H9 (cell line): ENCODE data around the gene ZFAND3. TPM values are rescaled to one million over a fixed set of nuclear protein-coding genes. Genes with fewer than 3 reads are reported as not detected.

ENCODE experiments used
- DNase-seq: peaks from one replicate; pipeline ENCODE4 v3.0.0-alpha.2; 2017
- H2AFZ ChIP-seq: one replicate; pipeline ENCODE4 v1.6.1; 2013; ENCODE audit warnings: mild to moderate bottlenecking, low read length, control low read depth, moderate library complexity
- H2AK5ac ChIP-seq: 2 replicates; pipeline ENCODE4 v1.6.1; 2013; ENCODE audit warnings: low read length, control low read depth, mixed read lengths; ENCODE audit not compliant: insufficient read length
- H2BK120ac ChIP-seq: one replicate; pipeline ENCODE4 v1.6.1; 2013; ENCODE audit warnings: low read depth, mild to moderate bottlenecking, low read length, control low read depth, inconsistent platforms; ENCODE audit not compliant: poor library complexity, severe bottlenecking
- H2BK12ac ChIP-seq: 2 replicates; pipeline ENCODE4 v1.6.1; 2013; ENCODE audit warnings: low read length, control low read depth, mixed read lengths, low read depth; ENCODE audit not compliant: insufficient read length
- H2BK15ac ChIP-seq: 2 replicates; pipeline ENCODE4 v1.6.1; 2013; ENCODE audit warnings: low read depth, low read length, control low read depth
- H2BK20ac ChIP-seq: one replicate; pipeline ENCODE4 v1.6.1; 2013; ENCODE audit warnings: low read depth, mild to moderate bottlenecking, low read length, control low read depth, inconsistent platforms; ENCODE audit not compliant: poor library complexity, severe bottlenecking
- H2BK5ac ChIP-seq: 2 replicates; pipeline ENCODE4 v1.6.1; 2013; ENCODE audit warnings: low read length, control low read depth, mixed read lengths; ENCODE audit not compliant: insufficient read length
- H3K14ac ChIP-seq: 2 replicates; pipeline ENCODE4 v1.6.1; 2013; ENCODE audit warnings: low read length, control low read depth; ENCODE audit not compliant: insufficient read depth
- H3K18ac ChIP-seq: 2 replicates; pipeline ENCODE4 v1.6.1; 2013; ENCODE audit warnings: low read depth, mild to moderate bottlenecking, mixed read lengths, low read length, control low read depth; ENCODE audit not compliant: insufficient read length
- H3K23ac ChIP-seq: 2 replicates; pipeline ENCODE4 v1.6.1; 2013; ENCODE audit warnings: low read length, control low read depth, mixed read lengths, low read depth; ENCODE audit not compliant: insufficient read length
- H3K23me2 ChIP-seq: 2 replicates; pipeline ENCODE4 v1.6.1; 2013; ENCODE audit warnings: low read depth, mild to moderate bottlenecking, mixed read lengths, low read length, control low read depth; ENCODE audit not compliant: insufficient read length, poor library complexity, severe bottlenecking
- H3K27ac ChIP-seq: 2 replicates; pipeline ENCODE4 v1.5.1; 2013; ENCODE audit warnings: low read length, control low read depth, mixed read lengths, low read depth; ENCODE audit not compliant: insufficient read length
- H3K27me3 ChIP-seq: 2 replicates; pipeline ENCODE4 v1.6.1; 2013; ENCODE audit warnings: low read length, control low read depth, inconsistent platforms; ENCODE audit not compliant: insufficient read depth
- H3K4ac ChIP-seq: 2 replicates; pipeline ENCODE4 v1.6.1; 2013; ENCODE audit warnings: low read depth, mild to moderate bottlenecking, control low read depth, inconsistent platforms, low read length, moderate library complexity
- H3K4me1 ChIP-seq: 2 replicates; pipeline ENCODE4 v1.6.1; 2013; ENCODE audit warnings: low read length, control low read depth, inconsistent platforms; ENCODE audit not compliant: insufficient read depth
- H3K4me2 ChIP-seq: 2 replicates; pipeline ENCODE4 v1.6.1; 2013; ENCODE audit warnings: low read length, control low read depth, mixed read lengths; ENCODE audit not compliant: insufficient read length, insufficient read depth
- H3K56ac ChIP-seq: 2 replicates; pipeline ENCODE4 v1.6.1; 2013; ENCODE audit warnings: low read depth, mild to moderate bottlenecking, mixed read lengths, low read length, control low read depth; ENCODE audit not compliant: insufficient read length
- H3K79me1 ChIP-seq: 2 replicates; pipeline ENCODE4 v1.6.1; 2013; ENCODE audit warnings: low read depth, mild to moderate bottlenecking, moderate library complexity, low read length, control low read depth, inconsistent platforms; ENCODE audit not compliant: insufficient read depth, poor library complexity, severe bottlenecking
- H3K79me2 ChIP-seq: 2 replicates; pipeline ENCODE4 v1.6.1; 2013; ENCODE audit warnings: low read length, control low read depth, inconsistent platforms; ENCODE audit not compliant: insufficient read depth
- H3K9ac ChIP-seq: 2 replicates; pipeline ENCODE4 v1.6.1; 2013; ENCODE audit warnings: low read length, control low read depth, mixed read lengths; ENCODE audit not compliant: insufficient read length; ENCODE audit errors: extremely low read depth
- H3K9me3 ChIP-seq: one replicate; pipeline ENCODE4 v1.6.1; 2013; ENCODE audit warnings: low read depth, low read length, inconsistent platforms; ENCODE audit not compliant: control insufficient read depth
- H3T11ph ChIP-seq: one replicate; pipeline ENCODE4 v1.6.1; 2013; ENCODE audit warnings: mild to moderate bottlenecking, low read length, control low read depth, inconsistent platforms
- H4K20me1 ChIP-seq: one replicate; pipeline ENCODE4 v1.6.1; 2013; ENCODE audit not compliant: control insufficient read depth, insufficient read length, insufficient read depth
- H4K5ac ChIP-seq: 2 replicates; pipeline ENCODE4 v1.6.1; 2013; ENCODE audit warnings: low read depth, mild to moderate bottlenecking, mixed read lengths, low read length, control low read depth; ENCODE audit not compliant: insufficient read length
- H4K8ac ChIP-seq: replicated peaks from 2 replicates; pipeline ENCODE4 v1.6.1; 2013; ENCODE audit warnings: low read length, control low read depth, mixed read lengths, low read depth; ENCODE audit not compliant: insufficient read length
- H4K91ac ChIP-seq: 2 replicates; pipeline ENCODE4 v1.6.1; 2013; ENCODE audit warnings: low read depth, mild to moderate bottlenecking, moderate library complexity, mixed read lengths, low read length, control low read depth; ENCODE audit not compliant: insufficient read length
- H3K27ac Mint-ChIP-seq, 3 experiments: 2 replicates in 2 of 3; 3 replicates in 1 of 3; pipeline ENCODE4 v1.8.0; 2020 to 2021; ENCODE audit warnings: mixed read lengths in 3 of 3, mild to moderate bottlenecking in 1 of 3, moderate library complexity in 1 of 3
- H3K27me3 Mint-ChIP-seq: 2 replicates; pipeline ENCODE4 v1.8.0; 2021; ENCODE audit warnings: low read depth, mild to moderate bottlenecking, moderate library complexity, mixed read lengths
- H3K36me3 Mint-ChIP-seq, 3 experiments: 2 replicates in 2 of 3; 3 replicates in 1 of 3; pipeline ENCODE4 v1.8.0; 2020 to 2021; ENCODE audit warnings: low read depth in 3 of 3, mixed read lengths in 3 of 3; ENCODE audit not compliant: insufficient read depth in 1 of 3
- H3K4me1 Mint-ChIP-seq, 2 experiments: 2 replicates each; pipeline ENCODE4 v1.8.0; 2020; ENCODE audit warnings: mixed read lengths in 2 of 2
- H3K4me3 Mint-ChIP-seq, 2 experiments: 2 replicates in 1 of 2; 3 replicates in 1 of 2; pipeline ENCODE4 v1.8.0; 2020 to 2021; ENCODE audit warnings: mild to moderate bottlenecking in 2 of 2, mixed read lengths in 2 of 2, moderate library complexity in 1 of 2
- H3K9me3 Mint-ChIP-seq, 2 experiments: 2 replicates in 1 of 2; 3 replicates in 1 of 2; pipeline ENCODE4 v1.8.0; 2020; ENCODE audit warnings: mild to moderate bottlenecking in 2 of 2, mixed read lengths in 2 of 2, moderate library complexity in 1 of 2
- total RNA-seq: library from RNA; stranded (reverse); gene quantifications from 2 replicates; pipeline ENCODE4 v1.2.1, GENCODE V29; 2021
- TF ChIP-seq, protein P1 (sequence below): fragments of 200-600 bp; sonication (generic); conservative IDR thresholded peaks from 3 replicates; pipeline ENCODE4 v1.8.0; 2021; ENCODE audit warnings: antibody characterized with exemption, mild to moderate bottlenecking

ZFAND3 gene
- total RNA-seq, 1 experiment from 2014 or later = 57.7 TPM

GRCh38 chr6:38030380-38030779 is 210.9 kb downstream of the ZFAND3 start:
- Histone ChIP-seq H4K5ac (no peak overlapping the region), H3K4ac (no peak overlapping the region), H3K79me2 (no peaks in the 10 kb centered on the region), H3K4me1 (0 out of 2 replicates have a peak, but pooled peaks cover 2% of the 10 kb centered on the region), H3K27me3 (no peaks in the 10 kb centered on the region), H3K56ac (no peak overlapping the region), H3K4me2 (no peak overlapping the region), H3K23me2 (no peaks in the 10 kb centered on the region), H2AK5ac (no peak overlapping the region), H3K23ac (no peak overlapping the region), H3K9ac (no peak overlapping the region), H2AFZ (no peak overlapping the region), H2BK12ac (no peak overlapping the region), H3K27ac (no peak overlapping the region), H2BK5ac (no peak overlapping the region), H3K79me1 (no peaks in the 10 kb centered on the region), H2BK15ac (no peak overlapping the region), H2BK20ac (no peak overlapping the region), H4K91ac (no peak overlapping the region), H4K8ac (no peak overlapping the region), H2BK120ac (no peak overlapping the region), H3T11ph (no peak overlapping the region), H3K14ac (no peak overlapping the region), H4K20me1 (no peaks in the 10 kb centered on the region), H3K9me3 (no peaks in the 10 kb centered on the region), H3K18ac (no peak overlapping the region)
- H3K4me3 Mint-ChIP-seq = no peak overlapping the region
- peaks cover 0 to 2% of the 10 kb centered on the region in 2 experiments; a peak in 2 of 5 replicates for H3K9me3 Mint-ChIP-seq
- peaks cover 26 to 34% of the 10 kb centered on the region in 2 experiments for H3K4me1 Mint-ChIP-seq
- no peak overlapping the region for H3K27ac Mint-ChIP-seq
- DNase-seq = no peak
- TF ChIP-seq, protein P1, sequence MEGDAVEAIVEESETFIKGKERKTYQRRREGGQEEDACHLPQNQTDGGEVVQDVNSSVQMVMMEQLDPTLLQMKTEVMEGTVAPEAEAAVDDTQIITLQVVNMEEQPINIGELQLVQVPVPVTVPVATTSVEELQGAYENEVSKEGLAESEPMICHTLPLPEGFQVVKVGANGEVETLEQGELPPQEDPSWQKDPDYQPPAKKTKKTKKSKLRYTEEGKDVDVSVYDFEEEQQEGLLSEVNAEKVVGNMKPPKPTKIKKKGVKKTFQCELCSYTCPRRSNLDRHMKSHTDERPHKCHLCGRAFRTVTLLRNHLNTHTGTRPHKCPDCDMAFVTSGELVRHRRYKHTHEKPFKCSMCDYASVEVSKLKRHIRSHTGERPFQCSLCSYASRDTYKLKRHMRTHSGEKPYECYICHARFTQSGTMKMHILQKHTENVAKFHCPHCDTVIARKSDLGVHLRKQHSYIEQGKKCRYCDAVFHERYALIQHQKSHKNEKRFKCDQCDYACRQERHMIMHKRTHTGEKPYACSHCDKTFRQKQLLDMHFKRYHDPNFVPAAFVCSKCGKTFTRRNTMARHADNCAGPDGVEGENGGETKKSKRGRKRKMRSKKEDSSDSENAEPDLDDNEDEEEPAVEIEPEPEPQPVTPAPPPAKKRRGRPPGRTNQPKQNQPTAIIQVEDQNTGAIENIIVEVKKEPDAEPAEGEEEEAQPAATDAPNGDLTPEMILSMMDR = no peak
- no peaks in the 10 kb centered on the region for H3K27me3 Mint-ChIP-seq
- no peaks in the 10 kb centered on the region; a peak in 2 of 7 replicates for H3K36me3 Mint-ChIP-seq
